C1 segment of cervical spinal cord (tissue), 14 donors: ENCODE results near the gene PMS2.
A peak's percentile ranks its signal among the peaks of the same experiment; 100 is the strongest.
"Not testable (repeated sequence)": the region's sequence is repeated elsewhere in the genome, so short reads cannot be mapped to it uniquely, and the experiment has no call there.

Source experiments
- DNase-seq, 14 donors: peaks; one replicate each; lab custom pipeline; 2025; lab: John Stamatoyannopoulos, UW

PMS2 gene, protein sequence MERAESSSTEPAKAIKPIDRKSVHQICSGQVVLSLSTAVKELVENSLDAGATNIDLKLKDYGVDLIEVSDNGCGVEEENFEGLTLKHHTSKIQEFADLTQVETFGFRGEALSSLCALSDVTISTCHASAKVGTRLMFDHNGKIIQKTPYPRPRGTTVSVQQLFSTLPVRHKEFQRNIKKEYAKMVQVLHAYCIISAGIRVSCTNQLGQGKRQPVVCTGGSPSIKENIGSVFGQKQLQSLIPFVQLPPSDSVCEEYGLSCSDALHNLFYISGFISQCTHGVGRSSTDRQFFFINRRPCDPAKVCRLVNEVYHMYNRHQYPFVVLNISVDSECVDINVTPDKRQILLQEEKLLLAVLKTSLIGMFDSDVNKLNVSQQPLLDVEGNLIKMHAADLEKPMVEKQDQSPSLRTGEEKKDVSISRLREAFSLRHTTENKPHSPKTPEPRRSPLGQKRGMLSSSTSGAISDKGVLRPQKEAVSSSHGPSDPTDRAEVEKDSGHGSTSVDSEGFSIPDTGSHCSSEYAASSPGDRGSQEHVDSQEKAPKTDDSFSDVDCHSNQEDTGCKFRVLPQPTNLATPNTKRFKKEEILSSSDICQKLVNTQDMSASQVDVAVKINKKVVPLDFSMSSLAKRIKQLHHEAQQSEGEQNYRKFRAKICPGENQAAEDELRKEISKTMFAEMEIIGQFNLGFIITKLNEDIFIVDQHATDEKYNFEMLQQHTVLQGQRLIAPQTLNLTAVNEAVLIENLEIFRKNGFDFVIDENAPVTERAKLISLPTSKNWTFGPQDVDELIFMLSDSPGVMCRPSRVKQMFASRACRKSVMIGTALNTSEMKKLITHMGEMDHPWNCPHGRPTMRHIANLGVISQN

DNA sequence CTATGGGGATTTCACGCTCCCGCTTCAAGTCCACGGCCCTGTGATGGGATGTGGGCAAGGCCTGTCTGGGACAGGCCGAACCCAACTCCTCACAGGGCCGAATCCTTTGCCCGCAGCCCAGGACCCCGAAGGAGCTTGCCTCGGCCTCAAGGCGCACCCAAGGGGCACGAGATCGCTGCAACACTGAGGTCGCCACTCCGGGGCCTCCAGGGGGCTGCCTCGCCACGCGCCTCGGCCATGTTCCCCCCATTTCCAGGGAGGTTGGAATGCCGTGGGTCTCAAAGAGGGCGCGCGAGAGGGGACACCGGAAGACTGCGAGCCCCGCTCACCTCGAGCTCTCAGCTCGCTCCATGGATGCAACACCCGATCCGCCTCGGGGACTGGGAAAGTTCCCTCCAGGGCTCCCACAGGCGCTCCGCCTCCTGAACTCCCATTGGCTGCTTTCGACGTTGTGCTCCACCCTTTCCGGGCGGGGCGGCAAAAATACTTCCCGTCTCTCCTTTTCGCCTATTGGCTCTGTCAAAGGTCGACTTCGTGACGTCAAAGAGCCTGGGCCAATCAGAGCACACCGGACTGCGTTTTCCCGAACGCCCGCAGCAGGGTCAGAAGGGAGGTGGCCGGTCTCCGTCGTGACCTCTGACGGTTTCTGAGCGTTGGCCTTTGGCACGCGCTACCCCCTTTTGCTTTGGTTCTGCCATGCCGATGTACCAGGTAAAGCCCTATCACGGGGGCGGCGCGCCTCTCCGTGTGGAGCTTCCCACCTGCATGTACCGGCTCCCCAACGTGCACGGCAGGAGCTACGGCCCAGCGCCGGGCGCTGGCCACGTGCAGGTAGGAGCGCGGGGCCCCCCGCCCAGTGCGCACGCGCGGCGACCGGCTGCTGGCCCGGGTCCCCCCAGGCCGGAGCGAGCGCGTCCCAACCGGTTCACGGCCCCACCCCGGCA, at the start of gene PMS2, which contains the start of gene AIMP2:
Gene PMS2 (minus strand): TSS at position 382 of the 944 bp plus-strand sequence. CDS start 30 bp downstream, at position 352.
Gene AIMP2 (plus strand): TSS at position 605 of the 944 bp plus-strand sequence. CDS start 92 bp downstream, at position 697.
- peak; percentile 78 to 98 (median 97) for DNase-seq

DNA sequence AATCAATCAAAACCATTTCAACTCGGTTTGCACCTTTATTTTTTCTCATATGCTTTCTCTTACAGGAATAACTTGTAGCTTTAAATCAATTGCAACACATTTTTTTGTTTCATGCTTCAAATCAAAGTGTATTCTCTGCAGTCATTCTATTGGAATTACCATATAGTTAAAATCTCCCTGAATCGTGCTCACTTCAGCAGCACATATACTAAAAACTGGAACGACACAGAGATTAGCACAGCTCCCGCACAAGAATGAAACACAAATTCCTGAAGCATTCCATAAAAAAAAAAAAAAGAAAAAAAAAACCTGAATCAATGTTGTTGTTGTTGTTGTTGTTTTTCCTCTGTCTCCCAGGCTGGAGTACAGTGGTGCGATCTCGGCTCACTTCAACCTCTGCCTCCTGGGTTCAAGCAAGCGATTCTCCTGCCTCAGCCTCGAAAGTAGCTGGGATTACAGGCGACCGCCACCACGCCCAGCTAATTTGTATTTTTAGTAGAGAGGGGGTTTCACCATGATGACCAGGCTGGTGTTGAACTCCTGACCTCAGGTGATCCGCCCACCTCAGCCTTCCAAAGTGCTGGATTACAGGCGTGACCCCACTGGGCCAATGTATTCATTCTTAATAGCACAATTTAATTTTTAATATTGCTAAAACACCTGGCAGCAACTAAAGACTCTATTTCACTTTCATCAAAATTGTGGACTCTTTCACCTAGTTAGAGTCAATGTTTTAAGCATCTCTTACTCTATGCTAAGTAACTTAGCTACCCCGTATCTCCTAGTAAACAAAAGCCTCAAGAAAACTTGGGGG, 48.7 kb upstream of the PMS2 start:
- no peak for DNase-seq

DNA sequence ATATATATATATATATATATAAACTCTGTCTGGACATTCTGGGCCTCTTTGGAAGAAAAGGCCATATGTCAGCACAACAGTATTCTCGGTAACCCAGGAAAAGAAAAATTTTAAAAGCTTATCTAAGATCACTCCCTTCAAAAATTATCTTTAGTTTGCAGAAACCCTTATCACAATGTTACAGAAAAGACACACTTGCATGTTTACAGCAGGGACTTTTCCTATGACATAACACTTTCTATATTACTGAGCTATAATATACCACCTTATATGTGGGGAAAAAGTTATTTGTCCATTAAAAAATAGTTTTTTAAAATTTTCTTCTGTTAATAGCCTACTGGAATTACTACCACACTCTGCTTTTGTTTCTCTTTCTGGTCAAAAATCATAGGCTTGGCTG, 47.8 kb upstream of the PMS2 start:
- no peak for DNase-seq

DNA sequence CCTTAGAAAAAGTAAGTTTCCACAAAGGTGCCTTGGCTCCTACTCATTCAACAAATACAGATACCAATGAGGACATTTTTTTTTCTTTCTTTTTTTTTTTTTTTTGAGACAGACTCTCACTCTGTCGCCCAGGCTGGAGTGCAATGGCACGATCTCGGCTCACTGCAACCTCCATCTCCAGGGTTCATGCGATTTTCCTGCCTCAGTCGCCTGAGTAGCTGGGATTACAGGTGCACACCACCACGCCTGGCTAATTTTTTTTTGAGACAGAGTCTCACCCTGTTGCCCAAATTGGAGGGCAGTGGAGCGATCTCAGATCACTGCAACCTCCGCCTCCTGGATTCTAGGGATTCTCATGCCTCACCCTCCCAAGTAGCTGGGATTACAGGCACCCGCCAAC, 42.3 kb upstream of the PMS2 start:
- DNase-seq = not testable (repeated sequence)

DNA sequence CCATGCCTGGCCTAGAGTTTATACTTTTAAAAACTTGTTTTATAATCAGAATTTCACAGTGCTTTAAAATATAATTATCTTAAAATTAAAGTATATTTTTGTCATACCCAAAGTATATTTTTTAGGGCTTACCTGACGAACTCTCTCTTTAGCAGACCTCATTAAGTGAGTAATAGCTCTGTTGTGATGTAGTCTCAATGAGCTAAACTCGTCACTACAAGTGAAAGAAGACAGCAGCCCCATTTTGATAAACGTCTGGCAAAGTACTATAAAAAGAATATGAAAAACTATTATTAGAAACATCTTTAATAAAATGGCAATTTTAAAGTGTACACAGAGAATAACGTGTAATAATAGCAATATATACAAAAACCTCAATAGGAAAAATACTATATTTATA, 40.9 kb upstream of the PMS2 start:
- no peak for DNase-seq

DNA sequence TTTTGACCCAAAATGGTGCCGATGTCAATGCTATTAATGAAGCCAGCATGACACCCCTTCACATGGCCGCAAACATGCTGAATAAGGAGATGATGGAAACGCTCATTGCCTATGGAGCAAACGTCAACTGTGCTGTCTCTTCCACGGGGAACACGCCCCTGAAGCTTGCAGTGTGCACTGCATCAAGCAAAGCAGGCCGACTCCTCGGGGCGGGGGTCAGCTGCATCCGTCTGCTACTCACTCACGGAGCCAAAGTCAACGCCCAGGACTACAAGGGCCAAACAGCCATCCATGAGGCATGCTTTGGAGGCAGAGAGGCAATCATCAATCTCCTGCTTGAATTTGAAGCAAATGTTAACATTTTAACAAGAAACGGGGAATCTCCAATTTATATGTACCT, 26.8 kb upstream of the PMS2 start:
- DNase-seq = no peak

DNA sequence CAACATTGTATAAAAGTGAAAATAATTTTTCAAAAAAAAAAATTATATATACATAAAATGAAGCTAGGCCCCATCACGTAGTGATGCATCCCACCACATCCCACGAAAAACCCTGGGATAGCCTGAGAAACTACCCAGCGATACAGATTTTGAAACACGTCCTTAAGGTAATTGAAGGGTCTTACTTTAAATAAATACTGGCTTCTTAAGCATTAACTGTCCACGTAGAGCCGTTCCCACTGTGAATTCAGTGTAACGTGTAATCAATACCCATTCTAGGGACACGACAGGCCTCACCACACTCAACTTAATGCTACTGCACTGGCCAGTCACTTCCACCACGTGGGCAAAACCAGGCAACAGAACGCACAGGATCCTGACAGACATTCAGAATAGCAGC, 26.3 kb upstream of the PMS2 start:
- DNase-seq = no peak

DNA sequence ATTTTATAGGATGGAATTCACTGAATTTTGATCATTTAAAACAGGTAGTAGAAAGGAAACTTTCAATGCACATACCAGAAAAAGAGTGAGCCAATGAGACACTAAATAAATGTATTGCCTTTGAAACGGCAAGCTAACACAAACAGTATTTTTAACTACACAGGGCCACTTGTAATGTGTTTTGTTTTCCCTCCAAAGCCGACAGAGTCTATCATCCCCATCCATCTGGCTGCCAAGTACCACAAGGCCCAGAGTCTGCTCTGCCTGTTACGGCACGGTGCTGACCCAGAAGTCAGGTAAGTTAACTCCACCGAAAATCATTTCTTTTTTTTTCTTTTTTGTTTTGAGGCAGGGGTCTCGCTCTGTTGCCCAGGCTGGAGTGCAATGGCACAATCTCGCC, 23.8 kb upstream of the PMS2 start:
- no peak for DNase-seq

DNA sequence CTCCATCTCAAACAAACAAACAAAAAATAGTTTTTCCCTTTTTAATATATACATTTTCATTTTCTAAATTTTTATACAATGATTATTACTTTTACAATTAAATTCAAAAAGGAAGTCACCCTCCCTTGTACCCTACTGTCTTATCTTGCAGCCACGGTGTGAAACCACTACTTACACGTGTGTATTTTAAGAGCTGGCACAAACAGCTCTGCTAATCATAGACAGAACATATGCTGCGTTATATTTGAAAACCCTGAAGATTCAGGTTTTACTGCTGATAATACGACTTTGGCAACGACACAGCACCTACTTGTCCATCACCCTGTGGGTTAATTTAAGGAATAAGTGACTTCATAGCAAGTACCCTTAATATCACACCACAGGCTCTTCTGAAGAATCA, 23.3 kb upstream of the PMS2 start:
- DNase-seq = no peak

DNA sequence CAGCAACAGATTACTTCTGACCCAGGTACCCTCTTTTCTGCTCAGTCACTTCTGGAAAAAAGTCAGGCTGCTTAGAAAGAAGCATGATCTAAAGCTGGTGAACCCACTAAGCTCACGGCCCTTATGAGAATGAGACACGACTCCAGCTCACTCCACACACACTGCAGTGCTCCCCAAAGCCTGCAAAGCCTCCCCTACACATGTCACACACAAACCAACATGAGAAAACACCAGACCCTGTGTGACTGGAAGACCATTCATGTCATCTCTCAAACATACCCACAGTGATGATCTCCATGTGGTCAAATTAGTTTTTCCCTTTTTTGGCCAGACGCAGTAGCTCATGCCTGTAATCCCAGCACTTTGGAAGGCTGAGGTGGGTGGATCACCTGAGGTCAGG, 22.7 kb upstream of the PMS2 start:
- DNase-seq = no peak

DNA sequence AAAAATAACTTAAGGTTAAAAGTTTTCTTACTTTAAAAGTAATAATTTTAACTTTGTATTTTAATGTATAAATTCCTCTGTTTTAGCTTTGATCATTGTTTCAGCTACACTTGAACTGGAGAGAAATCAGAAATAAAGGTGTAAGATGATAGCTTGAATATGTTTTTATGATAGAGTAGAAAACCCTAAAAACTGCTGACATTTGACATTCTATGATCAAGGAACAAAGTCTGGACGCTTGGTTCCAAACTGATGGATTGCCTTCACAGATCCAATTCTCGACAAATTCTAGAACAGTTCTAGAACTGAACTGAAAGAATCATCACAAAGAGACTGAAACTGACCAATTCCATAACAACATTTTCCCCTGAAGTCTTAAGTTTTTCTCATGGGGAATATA, 22.1 kb upstream of the PMS2 start, which contains the start of gene ANKRD61:
Gene ANKRD61 (plus strand): TSS at position 389 of the 400 bp plus-strand sequence. CDS start 0 bp downstream, at position 389.
- no peak for DNase-seq

DNA sequence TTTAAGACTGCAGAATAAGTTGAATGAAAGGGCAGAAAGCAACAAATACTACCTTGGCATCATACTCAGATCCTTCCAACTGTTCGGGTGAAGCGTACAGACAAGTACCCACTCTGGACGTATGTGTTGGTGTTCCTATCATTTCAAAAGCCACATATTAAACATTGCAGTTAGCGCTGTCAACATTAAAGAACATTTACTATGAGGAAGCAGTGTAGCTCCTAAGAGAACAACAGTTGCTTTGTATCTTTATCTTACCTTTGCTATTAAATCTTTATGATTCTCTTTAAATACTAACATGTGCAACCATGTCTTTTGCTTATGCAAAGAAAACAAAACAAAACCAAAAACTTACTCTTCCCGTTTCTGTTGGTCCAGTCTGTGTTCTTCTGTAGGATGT, 19.7 kb upstream of the PMS2 start:
- DNase-seq = no peak

DNA sequence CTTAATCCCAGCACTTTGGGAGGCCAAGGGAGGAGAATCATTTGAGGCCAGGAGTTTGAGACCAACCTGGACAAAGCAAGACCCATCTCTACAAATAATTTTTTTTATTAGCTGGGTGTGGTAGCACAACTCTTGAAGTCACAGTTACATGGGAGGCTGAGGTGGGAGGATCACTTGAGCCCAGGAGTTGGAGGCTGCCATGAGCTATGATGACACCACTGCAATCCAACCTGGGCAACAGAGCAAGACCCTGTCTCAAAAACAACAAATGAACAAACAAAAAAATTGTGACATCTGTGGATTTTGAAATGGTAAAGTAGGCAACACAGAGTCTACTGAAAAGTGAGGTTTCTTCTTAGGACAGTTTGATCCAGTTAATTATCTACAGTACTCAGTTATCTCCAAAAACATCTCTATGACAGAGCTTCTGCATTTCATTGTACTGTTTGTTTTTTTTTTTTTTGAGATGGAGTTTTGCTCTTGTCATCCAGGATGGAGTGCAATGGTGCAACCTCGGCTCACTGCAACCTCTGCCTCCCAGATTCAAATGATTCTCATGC, 19.0 kb upstream of the PMS2 start:
- DNase-seq = no peak

DNA sequence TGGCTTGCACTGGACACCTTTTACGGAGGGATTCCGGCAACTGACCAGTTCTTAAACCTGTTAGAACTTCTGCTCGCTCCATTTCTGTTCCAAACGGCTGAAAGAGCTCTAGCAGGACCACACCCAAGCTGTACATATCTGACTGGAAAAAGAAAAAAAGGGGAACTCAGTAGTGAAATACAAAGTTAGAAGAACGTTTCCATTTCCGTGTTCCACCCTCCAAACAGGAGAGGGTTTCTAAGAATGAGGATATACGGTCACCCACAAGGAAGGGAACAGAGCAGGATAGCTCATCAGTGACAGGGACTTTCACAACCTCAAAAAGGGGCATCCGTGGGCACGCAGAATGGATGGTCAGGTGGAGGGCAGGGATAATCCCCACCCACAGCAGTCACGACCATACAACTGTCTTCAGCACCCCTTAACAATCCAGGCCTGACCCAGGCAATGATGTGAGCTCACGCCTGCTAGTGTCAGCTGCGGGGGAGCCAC, 18.0 kb upstream of the PMS2 start:
- no peak for DNase-seq

DNA sequence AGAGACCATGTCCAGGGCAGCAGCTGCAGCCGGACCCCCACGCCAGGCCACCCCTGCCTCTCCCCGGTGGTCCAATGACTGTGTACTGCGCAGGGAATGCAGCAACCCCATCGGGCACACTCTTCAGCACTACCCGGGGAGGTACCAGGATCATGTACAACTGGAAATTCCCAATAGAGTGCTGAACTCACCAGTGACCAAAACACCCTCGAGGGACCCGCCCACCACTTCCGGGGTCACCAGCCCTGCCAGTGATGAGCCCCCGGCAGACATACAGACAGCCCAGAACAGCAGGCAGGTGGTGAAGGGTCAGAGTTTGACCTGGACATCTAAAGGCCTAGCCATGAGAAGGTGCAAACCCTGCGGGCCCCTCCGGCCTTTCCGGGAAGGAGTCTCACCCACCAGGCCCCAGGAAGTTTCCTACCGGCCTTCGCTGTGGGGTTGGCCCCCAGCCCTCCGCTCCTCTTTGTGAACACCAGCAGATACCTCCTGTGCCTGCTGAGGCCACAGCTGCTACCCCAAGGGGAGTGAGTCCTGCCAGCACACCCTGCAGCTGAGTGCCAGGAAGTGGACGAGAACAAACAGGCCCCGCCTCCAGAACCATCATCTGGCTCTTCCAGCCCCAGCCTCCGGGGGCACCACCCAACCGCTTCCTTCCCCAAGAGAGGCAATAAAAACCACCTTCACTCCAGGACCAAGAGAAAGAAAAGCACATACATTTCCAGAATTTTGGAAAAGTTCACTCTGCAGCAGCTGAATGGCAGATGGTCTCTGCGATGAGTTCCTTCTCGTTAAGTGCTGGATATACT, 17.4 kb upstream of the PMS2 start:
- peak in 5 of 14 donors; percentile 8 to 43 (median 17) for DNase-seq

DNA sequence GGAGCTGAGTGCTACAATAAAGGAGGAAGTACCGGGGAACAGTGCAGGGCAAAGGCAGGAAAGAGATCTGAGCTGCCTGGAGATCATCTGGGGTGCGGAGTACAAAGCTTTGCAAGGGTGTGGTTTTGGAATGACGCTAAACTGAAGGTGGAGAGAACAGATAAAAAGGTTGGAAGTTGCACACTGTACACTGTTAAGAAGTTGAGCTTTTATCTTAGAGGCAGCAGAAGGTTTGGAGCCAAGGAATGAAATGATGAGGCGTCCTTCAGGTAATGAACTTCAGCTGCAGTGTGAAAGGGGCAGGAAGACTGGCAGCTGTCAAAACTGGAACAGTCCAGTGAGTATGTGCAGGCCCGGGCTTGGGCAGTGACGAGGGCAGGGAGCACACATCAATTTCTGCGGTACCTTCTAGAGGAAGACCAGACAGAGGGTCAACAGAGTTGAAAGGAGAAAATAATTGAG, 15.2 kb upstream of the PMS2 start:
- no peak for DNase-seq

DNA sequence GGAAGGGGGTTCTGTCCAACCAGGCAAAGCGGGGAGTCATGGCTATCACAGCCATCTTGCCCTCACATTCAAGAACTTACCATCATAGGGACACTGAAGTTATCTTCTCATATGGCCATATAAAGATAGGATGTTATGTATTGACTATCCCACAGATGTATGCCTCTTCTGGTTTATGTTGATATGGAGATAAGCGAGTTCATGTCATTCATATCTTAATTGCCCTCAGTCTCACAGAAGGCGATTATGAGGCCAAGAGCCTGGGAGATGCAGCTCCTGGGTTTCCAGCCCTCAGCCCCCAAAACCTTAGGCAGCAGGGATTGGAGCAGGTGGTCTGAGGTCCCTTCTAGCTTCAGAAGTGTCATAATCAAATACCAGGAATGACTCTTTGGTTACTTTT, 13.9 kb upstream of the PMS2 start:
- DNase-seq = no peak

DNA sequence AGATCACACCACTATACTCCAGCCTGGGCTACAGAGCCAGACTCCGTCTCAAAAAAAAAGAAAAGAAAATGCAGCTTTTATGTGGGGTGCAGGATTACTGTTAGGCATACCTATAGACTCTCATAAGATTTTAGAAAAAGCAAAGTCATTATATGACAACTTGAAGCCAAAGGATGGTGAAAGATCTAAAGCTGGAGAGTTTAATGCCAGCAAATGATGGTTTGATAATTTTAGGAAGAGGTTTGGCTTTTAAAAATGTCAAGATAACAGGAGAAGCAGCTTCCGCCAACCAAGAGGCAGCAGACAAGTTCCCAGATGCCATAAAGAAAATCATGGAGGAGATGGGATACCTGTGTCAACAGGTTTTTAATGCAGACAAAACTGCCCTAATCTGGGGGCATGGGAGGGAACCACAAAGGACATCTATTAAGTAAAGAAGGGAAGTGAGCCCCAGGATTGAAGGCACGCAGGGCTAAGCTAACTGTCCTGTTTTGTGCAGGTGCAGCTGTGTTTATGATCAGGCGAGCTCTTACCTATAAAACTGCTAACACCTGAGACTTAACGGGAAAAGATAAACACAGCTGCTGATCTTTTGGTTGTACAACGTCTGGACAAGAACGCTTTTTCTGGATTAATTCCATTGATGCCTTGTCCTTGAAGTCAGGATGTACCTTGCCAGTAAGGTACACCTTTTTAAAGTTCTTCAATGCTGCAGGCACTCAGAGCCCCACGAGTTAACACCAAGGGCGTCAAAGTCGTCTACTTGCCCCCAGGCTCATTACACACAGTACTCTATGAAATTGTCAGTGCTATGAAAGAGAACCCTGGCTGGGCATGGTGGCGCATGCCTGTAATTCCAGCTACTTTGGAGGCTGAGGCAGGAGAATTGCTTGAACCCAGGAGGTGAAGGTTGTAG, 11.8 kb upstream of the PMS2 start:
- DNase-seq = no peak
